Mesenteric fat pad (tissue), 1 donor: ENCODE data around the gene MS4A8. TPM values are rescaled to one million over a fixed set of nuclear protein-coding genes. Genes with fewer than 3 reads are reported as not detected.

Source experiments
- DNase-seq: peaks from one replicate; pipeline ENCODE4 v3.0.0-alpha.2; 2020; ENCODE audit warnings: low spot score
- total RNA-seq: library from RNA; stranded (reverse); fragmentation: NEBNext Ultra II Directional; extraction: Animal tissue kit (Norgen Biotek cat#: 25700); gene quantifications from one replicate; pipeline ENCODE4 v1.2.1, GENCODE V29; 2021
- donor health status: DM: yes; HTN: yes; CAD: no.

The MS4A8 gene
- total RNA-seq, 1 donor from 2014 or later, result 0.48 TPM

- no peak for DNase-seq
Observed at GRCh38 chr11:60762851-60763691, 63.7 kb downstream of the MS4A8 start.

- peak; percentile 49 for DNase-seq
Observed at GRCh38 chr11:60763692-60764369, 64.4 kb downstream of the MS4A8 start.

- no peak for DNase-seq
Observed at GRCh38 chr11:60764879-60765278, 65.5 kb downstream of the MS4A8 start.

- DNase-seq, result no peak
Observed at GRCh38 chr11:60765355-60765754, 65.9 kb downstream of the MS4A8 start.

Other genes with a start within 250 kb of the MS4A8 start
- 0.22 TPM for gene MS4A1, start 243.8 kb upstream of the MS4A8 start, total RNA-seq
- gene MS4A12, start 206.8 kb upstream of the MS4A8 start, total RNA-seq, result not detected
- gene MS4A13, start 184.2 kb upstream of the MS4A8 start, total RNA-seq, result not detected
- gene MS4A18, start 25.1 kb downstream of the MS4A8 start, total RNA-seq, result not detected
- gene MS4A15, start 57.3 kb downstream of the MS4A8 start, total RNA-seq, result not detected
- not detected for gene MS4A10, start 85.7 kb downstream of the MS4A8 start, total RNA-seq
- 40.4 TPM for gene CCDC86, start 142.5 kb downstream of the MS4A8 start, total RNA-seq
- gene PTGDR2, start 156.3 kb downstream of the MS4A8 start, total RNA-seq, result 0.19 TPM
- gene ZP1, start 167.9 kb downstream of the MS4A8 start, total RNA-seq, result 1.4 TPM
- 68.3 TPM for gene PRPF19, start 207.0 kb downstream of the MS4A8 start, total RNA-seq
- 116 TPM for gene TMEM109, start 214.5 kb downstream of the MS4A8 start, total RNA-seq
- 6.7 TPM for gene TMEM132A, start 224.8 kb downstream of the MS4A8 start, total RNA-seq